Right lobe of liver (tissue), 4 donors: Measurements from ENCODE around the gene TAF11.

ENCODE experiments used
- CTCF ChIP-seq, 4 donors: fragments of 200-600 bp in 3 of 4; fragments of 450-650 bp in 1 of 4; IDR thresholded peaks; one replicate each; pipeline versions ENCODE4 v1.5.1 to v1.8.0; 2016 to 2022; ENCODE audit warnings: antibody characterized with exemption in 4 of 4, mild to moderate bottlenecking in 2 of 4
- POLR2A ChIP-seq: fragments of 450-650 bp; IDR thresholded peaks from one replicate; pipeline ENCODE4 v1.6.1; 2017; ENCODE audit warnings: antibody characterized with exemption, mild to moderate bottlenecking
- donor health status: DM: no; HTN: no; CAD: no.
- donor health status: DM: no; HTN: no; CAD: no.
- donor health status: DM: no; HTN: yes; CAD: no.

- no peak for TF ChIP-seq CTCF (IDR thresholded peaks at IDR 0.05)
- TF ChIP-seq POLR2A, result no peak
These were observed 23.8 kb downstream of the TAF11 start for GRCh38 chr6:34864007-34864406.
